Activated T-cell treated with anti-CD3 and anti-CD28 coated beads for 1 hour (primary cell): ENCODE measurements around the gene TRMT61B.

Experiments used
- DNase-seq: peaks from one replicate; pipeline ENCODE4 v3.0.0-alpha.2; 2020; ENCODE audit warnings: low read depth

TRMT61B gene

GRCh38 chr2:28870146-28870891 is at the start of gene TRMT61B:
Gene TRMT61B, minus strand, starts transcription at chr2:28870309. Its CDS starts 32 bp downstream, at chr2:28870277.
- DNase-seq = peak; percentile 96

GRCh38 chr2:28915939-28916338 is 45.8 kb upstream of the TRMT61B start:
- no peak for DNase-seq

- DNase-seq = no peak
Measured at GRCh38 chr2:28909655-28910353, 39.7 kb upstream of the TRMT61B start.

- no peak for DNase-seq
Measured at GRCh38 chr2:28908172-28908571, 38.1 kb upstream of the TRMT61B start.

GRCh38 chr2:28906821-28907220 is 36.7 kb upstream of the TRMT61B start:
- DNase-seq = no peak

GRCh38 chr2:28906376-28906775 is 36.3 kb upstream of the TRMT61B start:
- DNase-seq = no peak

GRCh38 chr2:28905533-28905932 is 35.4 kb upstream of the TRMT61B start:
- DNase-seq = no peak

- no peak for DNase-seq
Measured at GRCh38 chr2:28904802-28905457, 34.8 kb upstream of the TRMT61B start.

GRCh38 chr2:28904295-28904694 is 34.2 kb upstream of the TRMT61B start:
- DNase-seq = no peak

GRCh38 chr2:28902584-28902983 is 32.5 kb upstream of the TRMT61B start:
- DNase-seq = no peak

GRCh38 chr2:28901841-28902240 is 31.7 kb upstream of the TRMT61B start:
- no peak for DNase-seq

- DNase-seq = no peak
Measured at GRCh38 chr2:28901202-28901601, 31.1 kb upstream of the TRMT61B start.

- DNase-seq = no peak
Measured at GRCh38 chr2:28898048-28898447, 27.9 kb upstream of the TRMT61B start.

- DNase-seq = no peak
Measured at GRCh38 chr2:28896906-28897305, 26.8 kb upstream of the TRMT61B start.

- DNase-seq = no peak
Measured at GRCh38 chr2:28895189-28895893, 25.2 kb upstream of the TRMT61B start.

GRCh38 chr2:28894470-28895188 is 24.5 kb upstream of the TRMT61B start, which contains the start of gene WDR43:
Gene WDR43, plus strand, starts transcription at chr2:28894667. Its CDS starts 32 bp downstream, at chr2:28894699.
- peak; percentile 98 for DNase-seq

GRCh38 chr2:28893488-28893887 is 23.4 kb upstream of the TRMT61B start:
- DNase-seq = no peak

- no peak for DNase-seq
Measured at GRCh38 chr2:28880193-28880592, 10.1 kb upstream of the TRMT61B start.

GRCh38 chr2:28871620-28872019 is 1.5 kb upstream of the TRMT61B start:
- DNase-seq = no peak

GRCh38 chr2:28869494-28870145 is 489 bp downstream of the TRMT61B start:
- peak; percentile 9 for DNase-seq

- no peak for DNase-seq
Measured at GRCh38 chr2:28868611-28869010, 1.5 kb downstream of the TRMT61B start.
